H9 (cell line): ENCODE results near the gene PLEKHF1. TPM values are rescaled to one million over a fixed set of nuclear protein-coding genes. Genes with fewer than 3 reads are reported as not detected.
A peak's percentile ranks its signal among the peaks of the same experiment; 100 is the strongest.

Experiments
- DNase-seq: peaks from one replicate; pipeline ENCODE4 v3.0.0-alpha.2; 2017
- H2AFZ ChIP-seq: one replicate; pipeline ENCODE4 v1.6.1; 2013; ENCODE audit warnings: mild to moderate bottlenecking, low read length, control low read depth, moderate library complexity
- H2AK5ac ChIP-seq: 2 replicates; pipeline ENCODE4 v1.6.1; 2013; ENCODE audit warnings: low read length, control low read depth, mixed read lengths; ENCODE audit not compliant: insufficient read length
- H2BK120ac ChIP-seq: one replicate; pipeline ENCODE4 v1.6.1; 2013; ENCODE audit warnings: low read depth, mild to moderate bottlenecking, low read length, control low read depth, inconsistent platforms; ENCODE audit not compliant: poor library complexity, severe bottlenecking
- H2BK12ac ChIP-seq: 2 replicates; pipeline ENCODE4 v1.6.1; 2013; ENCODE audit warnings: low read length, control low read depth, mixed read lengths, low read depth; ENCODE audit not compliant: insufficient read length
- H2BK15ac ChIP-seq: 2 replicates; pipeline ENCODE4 v1.6.1; 2013; ENCODE audit warnings: low read depth, low read length, control low read depth
- H2BK20ac ChIP-seq: one replicate; pipeline ENCODE4 v1.6.1; 2013; ENCODE audit warnings: low read depth, mild to moderate bottlenecking, low read length, control low read depth, inconsistent platforms; ENCODE audit not compliant: poor library complexity, severe bottlenecking
- H2BK5ac ChIP-seq: 2 replicates; pipeline ENCODE4 v1.6.1; 2013; ENCODE audit warnings: low read length, control low read depth, mixed read lengths; ENCODE audit not compliant: insufficient read length
- H3K14ac ChIP-seq: 2 replicates; pipeline ENCODE4 v1.6.1; 2013; ENCODE audit warnings: low read length, control low read depth; ENCODE audit not compliant: insufficient read depth
- H3K18ac ChIP-seq: 2 replicates; pipeline ENCODE4 v1.6.1; 2013; ENCODE audit warnings: low read depth, mild to moderate bottlenecking, mixed read lengths, low read length, control low read depth; ENCODE audit not compliant: insufficient read length
- H3K23ac ChIP-seq: 2 replicates; pipeline ENCODE4 v1.6.1; 2013; ENCODE audit warnings: low read length, control low read depth, mixed read lengths, low read depth; ENCODE audit not compliant: insufficient read length
- H3K23me2 ChIP-seq: 2 replicates; pipeline ENCODE4 v1.6.1; 2013; ENCODE audit warnings: low read depth, mild to moderate bottlenecking, mixed read lengths, low read length, control low read depth; ENCODE audit not compliant: insufficient read length, poor library complexity, severe bottlenecking
- H3K27ac ChIP-seq: 2 replicates; pipeline ENCODE4 v1.5.1; 2013; ENCODE audit warnings: low read length, control low read depth, mixed read lengths, low read depth; ENCODE audit not compliant: insufficient read length
- H3K27me3 ChIP-seq: 2 replicates; pipeline ENCODE4 v1.6.1; 2013; ENCODE audit warnings: low read length, control low read depth, inconsistent platforms; ENCODE audit not compliant: insufficient read depth
- H3K4ac ChIP-seq: 2 replicates; pipeline ENCODE4 v1.6.1; 2013; ENCODE audit warnings: low read depth, mild to moderate bottlenecking, control low read depth, inconsistent platforms, low read length, moderate library complexity
- H3K4me1 ChIP-seq: 2 replicates; pipeline ENCODE4 v1.6.1; 2013; ENCODE audit warnings: low read length, control low read depth, inconsistent platforms; ENCODE audit not compliant: insufficient read depth
- H3K4me2 ChIP-seq: 2 replicates; pipeline ENCODE4 v1.6.1; 2013; ENCODE audit warnings: low read length, control low read depth, mixed read lengths; ENCODE audit not compliant: insufficient read length, insufficient read depth
- H3K56ac ChIP-seq: 2 replicates; pipeline ENCODE4 v1.6.1; 2013; ENCODE audit warnings: low read depth, mild to moderate bottlenecking, mixed read lengths, low read length, control low read depth; ENCODE audit not compliant: insufficient read length
- H3K79me1 ChIP-seq: 2 replicates; pipeline ENCODE4 v1.6.1; 2013; ENCODE audit warnings: low read depth, mild to moderate bottlenecking, moderate library complexity, low read length, control low read depth, inconsistent platforms; ENCODE audit not compliant: insufficient read depth, poor library complexity, severe bottlenecking
- H3K79me2 ChIP-seq: 2 replicates; pipeline ENCODE4 v1.6.1; 2013; ENCODE audit warnings: low read length, control low read depth, inconsistent platforms; ENCODE audit not compliant: insufficient read depth
- H3K9ac ChIP-seq: 2 replicates; pipeline ENCODE4 v1.6.1; 2013; ENCODE audit warnings: low read length, control low read depth, mixed read lengths; ENCODE audit not compliant: insufficient read length; ENCODE audit errors: extremely low read depth
- H3K9me3 ChIP-seq: one replicate; pipeline ENCODE4 v1.6.1; 2013; ENCODE audit warnings: low read depth, low read length, inconsistent platforms; ENCODE audit not compliant: control insufficient read depth
- H3T11ph ChIP-seq: one replicate; pipeline ENCODE4 v1.6.1; 2013; ENCODE audit warnings: mild to moderate bottlenecking, low read length, control low read depth, inconsistent platforms
- H4K20me1 ChIP-seq: one replicate; pipeline ENCODE4 v1.6.1; 2013; ENCODE audit not compliant: control insufficient read depth, insufficient read length, insufficient read depth
- H4K5ac ChIP-seq: 2 replicates; pipeline ENCODE4 v1.6.1; 2013; ENCODE audit warnings: low read depth, mild to moderate bottlenecking, mixed read lengths, low read length, control low read depth; ENCODE audit not compliant: insufficient read length
- H4K8ac ChIP-seq: replicated peaks from 2 replicates; pipeline ENCODE4 v1.6.1; 2013; ENCODE audit warnings: low read length, control low read depth, mixed read lengths, low read depth; ENCODE audit not compliant: insufficient read length
- H4K91ac ChIP-seq: 2 replicates; pipeline ENCODE4 v1.6.1; 2013; ENCODE audit warnings: low read depth, mild to moderate bottlenecking, moderate library complexity, mixed read lengths, low read length, control low read depth; ENCODE audit not compliant: insufficient read length
- H3K27ac Mint-ChIP-seq, 3 experiments: 2 replicates in 2 of 3; 3 replicates in 1 of 3; pipeline ENCODE4 v1.8.0; 2020 to 2021; ENCODE audit warnings: mixed read lengths in 3 of 3, mild to moderate bottlenecking in 1 of 3, moderate library complexity in 1 of 3
- H3K27me3 Mint-ChIP-seq: 2 replicates; pipeline ENCODE4 v1.8.0; 2021; ENCODE audit warnings: low read depth, mild to moderate bottlenecking, moderate library complexity, mixed read lengths
- H3K36me3 Mint-ChIP-seq, 3 experiments: 2 replicates in 2 of 3; 3 replicates in 1 of 3; pipeline ENCODE4 v1.8.0; 2020 to 2021; ENCODE audit warnings: low read depth in 3 of 3, mixed read lengths in 3 of 3; ENCODE audit not compliant: insufficient read depth in 1 of 3
- H3K4me1 Mint-ChIP-seq, 2 experiments: 2 replicates each; pipeline ENCODE4 v1.8.0; 2020; ENCODE audit warnings: mixed read lengths in 2 of 2
- H3K4me3 Mint-ChIP-seq, 2 experiments: 2 replicates in 1 of 2; 3 replicates in 1 of 2; pipeline ENCODE4 v1.8.0; 2020 to 2021; ENCODE audit warnings: mild to moderate bottlenecking in 2 of 2, mixed read lengths in 2 of 2, moderate library complexity in 1 of 2
- H3K9me3 Mint-ChIP-seq, 2 experiments: 2 replicates in 1 of 2; 3 replicates in 1 of 2; pipeline ENCODE4 v1.8.0; 2020; ENCODE audit warnings: mild to moderate bottlenecking in 2 of 2, mixed read lengths in 2 of 2, moderate library complexity in 1 of 2
- WGBS: extraction: QIAGEN DNeasy Blood & Tissue Kit; methylation state at CpG from one replicate; pipeline ENCODE4 v1.1.7; 2013; ENCODE audit warnings: missing lambda C conversion rate, low lambda C conversion rate, mixed read lengths; ENCODE audit not compliant: insufficient read length; ENCODE audit errors: extremely low coverage; 5-methylcytosine and 5-hydroxymethylcytosine counted together
- total RNA-seq: library from RNA; stranded (reverse); gene quantifications from 2 replicates; pipeline ENCODE4 v1.2.1, GENCODE V29; 2021
- TF ChIP-seq, protein P1 (sequence below): fragments of 200-600 bp; sonication (generic); conservative IDR thresholded peaks from 3 replicates; pipeline ENCODE4 v1.8.0; 2021; ENCODE audit warnings: antibody characterized with exemption, mild to moderate bottlenecking

The PLEKHF1 gene
- total RNA-seq, 1 experiment from 2014 or later: 4.9 TPM

DNA sequence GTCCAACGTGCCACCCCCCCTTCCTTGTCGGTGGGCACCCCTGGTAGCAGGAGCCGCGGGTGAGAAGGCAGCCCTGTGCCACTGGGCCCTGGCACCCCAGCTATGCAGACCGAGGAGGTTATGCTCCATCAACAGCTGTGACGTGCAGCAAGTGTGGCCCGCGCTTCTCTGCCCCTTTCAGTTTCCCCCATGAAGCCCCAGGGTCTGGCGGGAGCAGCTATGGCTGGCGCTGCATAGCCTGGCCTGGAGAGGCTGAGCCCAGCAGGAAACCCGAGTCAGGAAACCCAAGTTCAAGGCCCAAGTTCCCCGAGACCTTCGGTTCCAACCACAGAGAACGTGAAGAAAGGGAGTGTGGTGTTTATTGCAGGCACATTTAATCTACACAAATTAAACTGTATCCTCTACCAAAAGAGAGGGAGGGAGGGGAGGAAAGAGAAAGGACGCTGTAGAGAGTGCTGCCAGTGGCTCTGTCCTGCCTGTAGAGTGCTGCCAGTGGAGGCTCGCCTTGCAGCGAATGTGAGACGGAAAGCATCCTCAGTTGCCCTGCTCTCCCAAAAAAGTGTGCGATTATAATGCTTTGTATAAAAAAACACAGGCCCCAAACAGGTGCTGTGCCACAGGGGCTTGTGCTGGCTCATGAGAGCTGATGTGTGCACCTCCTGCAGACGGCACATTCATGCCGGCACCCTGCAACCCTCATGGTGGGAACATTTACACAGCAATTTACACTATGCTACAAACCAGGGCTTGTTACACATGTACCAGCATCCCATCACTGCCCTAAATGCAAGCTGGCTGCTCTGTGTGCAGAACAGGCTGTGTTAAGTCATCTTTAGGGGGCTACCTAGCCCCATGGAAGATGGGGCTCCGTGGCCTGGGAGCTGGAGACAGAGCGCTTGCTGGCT, 42.8 kb upstream of the PLEKHF1 start:
- H3K27me3 ChIP-seq: no peaks in the 10 kb centered on the region
- no CpG with 5 or more reads among the region's 23 CpGs for WGBS
- no peak overlapping the region for H2BK15ac ChIP-seq
- H3K18ac ChIP-seq: no peak overlapping the region
- Mint-ChIP-seq H3K4me3 (no peak overlapping the region), H3K9me3 (no peaks in the 10 kb centered on the region), H3K36me3 (peaks cover 0 to under 1% (median 0%) of the 10 kb centered on the region in 3 experiments; a peak in 2 of 7 replicates), H3K27ac (0 out of 7 replicates have a peak overlapping the region, but pooled peaks of 1 of the 3 experiments have one; percentile 40), H3K4me1 (peaks cover 13 to 17% of the 10 kb centered on the region in 2 experiments), H3K27me3 (no peaks in the 10 kb centered on the region; the same call in 1 of the 2 replicates)
- no peak overlapping the region for H4K5ac ChIP-seq
- H3K56ac ChIP-seq: no peak overlapping the region
- no peak overlapping the region for H3K4me2 ChIP-seq
- no peaks in the 10 kb centered on the region for H3K79me1 ChIP-seq
- H2BK120ac ChIP-seq: no peak overlapping the region
- no peak overlapping the region for H4K8ac ChIP-seq
- no peak overlapping the region for H3T11ph ChIP-seq
- DNase-seq: peak; percentile 62
- no peak overlapping the region for H2BK20ac ChIP-seq
- no peak overlapping the region for H2AK5ac ChIP-seq
- no peaks in the 10 kb centered on the region for H3K23me2 ChIP-seq
- no peak overlapping the region for H3K14ac ChIP-seq
- no peak overlapping the region for H2BK12ac ChIP-seq
- H3K9ac ChIP-seq: no peak overlapping the region
- H3K4ac ChIP-seq: no peak overlapping the region
- no peaks in the 10 kb centered on the region for H3K9me3 ChIP-seq
- no peak overlapping the region for H3K23ac ChIP-seq
- H2AFZ ChIP-seq: no peak overlapping the region
- no peak overlapping the region for H2BK5ac ChIP-seq
- no peaks in the 10 kb centered on the region for H4K20me1 ChIP-seq
- no peaks in the 10 kb centered on the region for H3K79me2 ChIP-seq
- TF ChIP-seq, protein P1, sequence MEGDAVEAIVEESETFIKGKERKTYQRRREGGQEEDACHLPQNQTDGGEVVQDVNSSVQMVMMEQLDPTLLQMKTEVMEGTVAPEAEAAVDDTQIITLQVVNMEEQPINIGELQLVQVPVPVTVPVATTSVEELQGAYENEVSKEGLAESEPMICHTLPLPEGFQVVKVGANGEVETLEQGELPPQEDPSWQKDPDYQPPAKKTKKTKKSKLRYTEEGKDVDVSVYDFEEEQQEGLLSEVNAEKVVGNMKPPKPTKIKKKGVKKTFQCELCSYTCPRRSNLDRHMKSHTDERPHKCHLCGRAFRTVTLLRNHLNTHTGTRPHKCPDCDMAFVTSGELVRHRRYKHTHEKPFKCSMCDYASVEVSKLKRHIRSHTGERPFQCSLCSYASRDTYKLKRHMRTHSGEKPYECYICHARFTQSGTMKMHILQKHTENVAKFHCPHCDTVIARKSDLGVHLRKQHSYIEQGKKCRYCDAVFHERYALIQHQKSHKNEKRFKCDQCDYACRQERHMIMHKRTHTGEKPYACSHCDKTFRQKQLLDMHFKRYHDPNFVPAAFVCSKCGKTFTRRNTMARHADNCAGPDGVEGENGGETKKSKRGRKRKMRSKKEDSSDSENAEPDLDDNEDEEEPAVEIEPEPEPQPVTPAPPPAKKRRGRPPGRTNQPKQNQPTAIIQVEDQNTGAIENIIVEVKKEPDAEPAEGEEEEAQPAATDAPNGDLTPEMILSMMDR: no peak
- no peak overlapping the region for H4K91ac ChIP-seq
- no peaks in the 10 kb centered on the region for H3K4me1 ChIP-seq
- no peak overlapping the region for H3K27ac ChIP-seq
